OCI-M1 (cell line): ENCODE results near the gene RASA4B.
"Not testable (repeated sequence)": the region's sequence is repeated elsewhere in the genome, so short reads cannot be mapped to it uniquely, and the experiment has no call there.

Source experiments
- DNase-seq: peaks from one replicate; lab custom pipeline; 2025; lab: John Stamatoyannopoulos, UW

RASA4B gene

GRCh38 chr7:102517550-102518147 lies at the start of gene RASA4B:
Gene RASA4B (minus strand): TSS chr7:102517777. CDS start chr7:102517710, 67 bp downstream.
- DNase-seq, result not testable (repeated sequence)

- DNase-seq, result not testable (repeated sequence)
Observed at GRCh38 chr7:102550808-102551422, 33.3 kb upstream of the RASA4B start, which contains the start of gene SPDYE2. Gene SPDYE2 (plus strand): TSS chr7:102551226. CDS start chr7:102553256, 2,030 bp downstream.

- DNase-seq, result not testable (repeated sequence)
Observed at GRCh38 chr7:102546353-102546752, 28.8 kb upstream of the RASA4B start.

GRCh38 chr7:102545288-102545687 lies 27.7 kb upstream of the RASA4B start:
- not testable (repeated sequence) for DNase-seq

GRCh38 chr7:102544372-102544771 lies 26.8 kb upstream of the RASA4B start:
- not testable (repeated sequence) for DNase-seq

GRCh38 chr7:102543596-102543995 lies 26.0 kb upstream of the RASA4B start, which contains the start of gene UPK3BL2:
Gene UPK3BL2 (minus strand): TSS chr7:102543696. CDS start chr7:102543636, 60 bp downstream.
- not testable (repeated sequence) for DNase-seq

GRCh38 chr7:102542771-102543170 lies 25.2 kb upstream of the RASA4B start:
- not testable (repeated sequence) for DNase-seq

- DNase-seq, result not testable (repeated sequence)
Observed at GRCh38 chr7:102542083-102542482, 24.5 kb upstream of the RASA4B start.

- not testable (repeated sequence) for DNase-seq
Observed at GRCh38 chr7:102540604-102541003, 23.0 kb upstream of the RASA4B start.

GRCh38 chr7:102535062-102535615 lies 17.6 kb upstream of the RASA4B start:
- not testable (repeated sequence) for DNase-seq

- not testable (repeated sequence) for DNase-seq
Observed at GRCh38 chr7:102532127-102532526, 14.6 kb upstream of the RASA4B start.

- not testable (repeated sequence) for DNase-seq
Observed at GRCh38 chr7:102531583-102531982, 14.0 kb upstream of the RASA4B start.

GRCh38 chr7:102527822-102528793 lies 10.5 kb upstream of the RASA4B start:
- DNase-seq, result not testable (repeated sequence)

- not testable (repeated sequence) for DNase-seq
Observed at GRCh38 chr7:102527182-102527581, 9.6 kb upstream of the RASA4B start.

GRCh38 chr7:102524803-102525202 lies 7.2 kb upstream of the RASA4B start:
- DNase-seq, result not testable (repeated sequence)

GRCh38 chr7:102520797-102521196 lies 3.2 kb upstream of the RASA4B start:
- not testable (repeated sequence) for DNase-seq

GRCh38 chr7:102516951-102517350 lies 626 bp downstream of the RASA4B start:
- not testable (repeated sequence) for DNase-seq

GRCh38 chr7:102515889-102516288 lies 1.7 kb downstream of the RASA4B start:
- DNase-seq, result not testable (repeated sequence)

GRCh38 chr7:102514881-102515721 lies 2.5 kb downstream of the RASA4B start:
- DNase-seq, result not testable (repeated sequence)

- not testable (repeated sequence) for DNase-seq
Observed at GRCh38 chr7:102512642-102513221, 4.8 kb downstream of the RASA4B start.
